NOMO-1 treated with DMSO at 0.1 percent for 48 hours (cell line): ENCODE measurements around the gene SND1.

Experiments used
- DNase-seq: peaks from one replicate; lab custom pipeline; 2025; ENCODE audit not compliant: unreplicated experiment; lab: John Stamatoyannopoulos, UW

SND1 gene

DNA sequence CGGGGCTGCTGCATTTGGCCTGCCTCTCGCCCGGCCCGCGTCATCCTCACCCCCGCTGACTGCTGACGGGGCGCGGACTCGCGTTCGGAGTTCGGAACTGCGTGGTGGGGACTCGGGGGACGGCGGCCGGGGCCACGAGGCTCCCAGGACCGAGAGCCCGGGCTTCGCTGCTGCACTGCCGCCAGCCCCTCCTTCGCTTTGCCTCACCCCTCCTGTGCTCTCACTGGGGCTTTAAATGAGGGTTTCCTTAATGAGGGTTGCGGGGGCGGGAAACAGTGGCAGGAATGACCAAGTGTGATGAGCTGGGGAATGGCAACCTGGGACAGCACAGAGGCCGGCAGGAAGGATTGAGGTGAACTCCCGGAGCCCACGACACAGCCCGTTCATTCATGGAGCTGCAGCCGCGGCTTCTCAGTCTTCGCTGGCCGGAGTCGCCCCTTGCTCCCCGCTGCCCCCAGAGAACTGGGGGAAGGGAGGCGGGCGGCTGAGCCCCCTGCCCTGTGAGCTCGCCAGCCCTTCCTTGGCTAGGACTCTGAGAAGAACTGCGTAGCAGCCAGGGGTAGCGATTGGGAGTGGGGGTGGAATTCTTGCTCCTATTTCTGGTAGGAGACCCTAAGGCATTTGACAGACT is 380.7 kb downstream of the SND1 start:
- DNase-seq: no peak

DNA sequence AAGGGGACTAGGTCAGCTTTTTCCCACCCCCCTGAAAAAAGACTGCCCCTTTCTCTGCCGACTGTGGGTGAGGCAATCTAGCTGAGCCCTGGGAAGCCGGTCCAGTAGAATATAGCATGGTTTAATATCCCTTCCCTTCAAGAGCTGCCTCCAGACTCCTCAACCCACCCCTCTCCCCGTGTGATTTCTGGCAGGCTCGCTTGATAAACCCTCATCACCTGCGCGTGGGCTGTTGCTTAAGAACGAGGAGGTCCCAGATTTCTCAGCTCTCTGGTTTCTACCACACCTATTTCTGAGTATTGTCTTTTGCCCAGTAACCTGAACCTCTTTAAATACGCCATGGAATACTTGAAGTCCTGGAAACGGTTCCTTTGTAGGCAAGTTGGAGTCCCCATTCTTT is 381.3 kb downstream of the SND1 start:
- DNase-seq: no peak

DNA sequence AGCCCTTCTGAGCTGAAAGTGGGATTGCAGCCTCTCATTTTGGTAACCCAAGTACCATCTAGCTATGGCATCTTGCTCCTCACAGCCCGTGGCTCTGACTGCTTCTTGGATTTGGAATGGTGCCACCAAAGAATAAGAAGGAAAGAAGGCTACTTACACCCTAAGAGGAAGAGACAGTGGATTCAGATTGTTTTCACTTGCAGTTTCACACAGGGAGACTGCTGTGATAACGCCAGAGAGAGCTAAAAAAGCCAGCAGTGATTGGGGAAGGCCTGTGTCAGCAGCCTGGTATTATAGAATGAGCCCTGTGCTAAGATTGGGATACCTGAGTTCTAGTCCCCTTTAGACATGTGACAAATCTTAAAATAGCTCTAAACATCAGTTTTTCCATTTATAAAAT is 382.8 kb downstream of the SND1 start:
- no peak for DNase-seq

DNA sequence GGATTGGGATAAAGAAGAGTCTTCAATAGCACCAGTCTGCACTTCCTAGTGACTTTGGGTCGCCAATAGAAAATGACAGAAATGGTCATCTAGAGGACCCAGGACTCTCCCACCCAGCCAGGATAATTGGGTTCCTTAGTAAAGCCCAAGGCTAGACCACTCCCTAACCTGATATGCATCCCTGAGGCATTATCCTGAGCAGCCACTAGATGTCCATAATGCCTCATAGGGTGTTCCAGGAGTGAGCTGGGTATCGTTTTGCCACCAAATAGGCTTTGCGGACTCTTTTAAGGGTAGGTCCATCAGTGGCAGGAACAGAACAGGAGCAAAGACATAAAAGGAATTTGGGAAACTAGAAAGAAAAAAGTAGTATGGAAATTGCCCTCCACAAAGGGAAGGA is 383.7 kb downstream of the SND1 start:
- DNase-seq: no peak

DNA sequence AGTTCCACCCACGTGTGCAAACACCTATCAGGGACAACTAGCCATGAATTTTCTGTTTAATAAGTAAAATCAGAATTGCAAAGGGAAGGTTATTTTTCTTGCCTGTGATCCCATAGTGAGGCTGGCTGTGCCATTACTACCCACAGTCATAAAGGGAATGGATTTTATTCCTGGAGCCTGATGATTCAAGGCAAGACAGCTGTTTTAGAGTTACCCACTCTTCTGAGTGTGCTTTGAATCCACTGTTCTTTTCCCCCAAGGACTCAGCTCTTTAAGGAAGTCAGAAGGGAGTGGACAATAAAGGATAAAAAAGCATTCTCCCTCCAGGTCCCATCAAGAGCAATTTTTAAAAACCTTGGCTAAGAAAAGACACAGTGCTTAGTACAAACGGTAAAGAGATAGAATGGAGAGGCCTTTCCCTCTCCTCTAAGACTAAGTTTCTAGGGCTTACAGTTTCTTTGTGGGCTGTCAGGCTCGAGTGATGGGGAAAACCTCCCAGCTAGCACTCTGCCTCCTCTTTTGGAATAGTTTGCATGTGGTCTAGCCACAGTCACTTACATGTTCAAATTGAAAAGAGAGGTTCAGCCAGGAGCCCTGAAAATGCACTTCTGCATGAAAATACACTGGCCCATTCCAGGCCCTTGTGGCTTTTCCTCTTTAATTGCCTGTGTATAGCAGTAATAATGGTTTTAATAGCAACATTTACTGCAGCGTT is 384.4 kb downstream of the SND1 start:
- no peak for DNase-seq

DNA sequence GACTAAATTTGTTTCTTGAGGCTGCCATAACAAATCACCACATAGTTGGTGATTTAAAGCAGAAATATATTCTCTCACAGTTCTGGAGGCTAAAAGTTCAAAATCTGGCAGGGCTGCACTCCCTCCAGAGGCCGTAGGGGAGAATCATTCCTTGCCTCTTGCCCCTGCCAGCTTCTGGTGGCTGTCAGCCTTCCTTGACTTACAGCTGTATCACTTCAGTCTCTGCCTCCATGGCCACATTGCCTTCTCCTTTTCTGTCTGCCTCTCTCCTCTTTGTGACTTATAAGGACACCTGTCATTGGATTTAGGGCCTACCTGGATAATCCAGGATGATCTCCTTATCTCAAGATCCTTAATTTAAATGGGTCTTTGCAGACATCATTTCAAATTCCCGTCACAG is 385.1 kb downstream of the SND1 start:
- DNase-seq: no peak

DNA sequence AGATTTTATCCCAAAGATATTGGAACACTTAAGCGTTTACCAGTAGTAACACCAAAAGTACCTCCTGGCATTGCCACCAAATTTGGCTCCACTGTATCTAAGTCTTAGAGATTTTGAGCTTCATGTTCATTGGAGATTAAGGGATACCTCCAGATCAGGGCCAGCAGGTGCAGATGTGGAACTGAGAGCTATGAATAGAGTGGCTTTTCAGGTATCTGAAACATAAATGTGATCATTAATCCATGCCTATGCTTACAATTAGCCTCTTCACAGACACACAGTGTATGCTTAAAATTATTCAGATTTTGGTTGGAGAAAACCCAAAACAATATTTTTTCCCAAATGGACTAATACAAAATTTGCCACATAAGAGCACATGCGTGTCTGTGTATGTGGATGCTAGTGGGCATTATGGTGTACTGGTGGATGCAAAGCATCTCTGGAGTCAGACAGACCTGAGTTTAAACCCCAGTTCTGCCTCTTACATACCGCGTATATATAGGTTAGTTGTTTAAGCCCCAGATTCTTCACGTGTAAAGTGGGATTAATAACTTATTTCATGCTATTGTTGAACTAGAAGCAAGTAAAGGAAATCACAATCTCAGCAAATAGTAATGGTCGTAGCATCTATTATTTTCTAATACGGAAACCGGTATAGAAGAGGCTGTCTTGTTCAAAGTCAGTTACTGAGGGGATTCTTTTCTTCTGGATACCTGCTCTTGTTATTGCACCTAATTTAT is 386.1 kb downstream of the SND1 start:
- no peak for DNase-seq

DNA sequence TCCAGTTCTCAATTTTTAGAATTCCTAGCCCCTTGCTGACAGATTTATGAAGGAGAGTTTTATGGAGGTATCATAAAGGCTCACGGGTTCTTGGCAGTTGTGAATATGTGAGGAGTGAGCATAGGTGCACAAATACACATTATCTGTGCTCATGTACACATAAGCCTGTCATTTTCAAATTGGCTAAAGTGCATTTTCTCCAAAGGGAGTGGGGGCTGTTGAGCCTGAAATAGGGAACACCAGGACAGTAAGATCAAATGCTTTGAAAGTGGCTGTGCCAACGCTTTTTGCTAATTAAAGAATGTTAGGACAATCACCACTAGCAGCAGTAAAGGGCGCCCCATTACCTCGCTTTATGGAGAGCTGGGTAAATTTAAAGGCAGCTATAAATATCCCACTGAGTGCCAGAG is 387.6 kb downstream of the SND1 start:
- DNase-seq: no peak

DNA sequence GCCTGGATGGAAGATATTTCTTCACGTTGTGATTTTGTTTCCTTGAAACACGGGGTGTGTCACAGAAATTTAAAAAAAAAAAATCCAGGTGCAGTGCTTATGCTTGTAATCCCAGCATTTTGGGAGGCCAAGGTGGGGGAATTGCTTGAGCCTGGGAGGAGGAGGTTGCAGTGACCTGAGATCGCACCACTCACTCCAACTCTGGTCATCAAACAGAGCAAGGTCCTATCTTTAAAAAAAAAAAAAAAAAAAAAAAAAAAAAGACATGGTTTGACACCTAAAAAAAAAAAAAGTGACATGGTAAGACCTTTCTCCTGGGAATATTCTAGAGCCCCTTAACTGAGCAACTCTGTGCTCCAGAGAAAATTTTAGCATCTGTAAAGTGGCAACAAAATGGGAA is 388.2 kb downstream of the SND1 start:
- DNase-seq: no peak

DNA sequence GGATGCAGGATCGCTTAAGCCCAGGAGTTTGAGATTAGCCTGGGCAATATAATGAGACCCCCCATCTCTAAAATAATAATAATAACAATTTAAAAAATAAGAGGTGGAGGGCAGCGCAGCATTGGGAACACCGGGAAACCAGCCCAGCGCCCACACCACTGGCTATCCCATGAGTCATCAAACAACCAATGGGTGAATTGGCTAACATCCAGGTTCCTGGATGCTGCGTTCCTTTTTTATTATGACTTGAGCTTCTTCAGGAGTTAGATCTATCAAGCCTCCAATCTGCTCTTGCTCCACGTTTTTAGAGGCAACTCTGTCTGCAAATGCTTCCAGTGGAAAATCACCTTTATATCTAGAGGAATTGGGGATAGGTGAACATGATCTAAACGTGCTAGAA is 389.2 kb downstream of the SND1 start:
- DNase-seq: no peak

DNA sequence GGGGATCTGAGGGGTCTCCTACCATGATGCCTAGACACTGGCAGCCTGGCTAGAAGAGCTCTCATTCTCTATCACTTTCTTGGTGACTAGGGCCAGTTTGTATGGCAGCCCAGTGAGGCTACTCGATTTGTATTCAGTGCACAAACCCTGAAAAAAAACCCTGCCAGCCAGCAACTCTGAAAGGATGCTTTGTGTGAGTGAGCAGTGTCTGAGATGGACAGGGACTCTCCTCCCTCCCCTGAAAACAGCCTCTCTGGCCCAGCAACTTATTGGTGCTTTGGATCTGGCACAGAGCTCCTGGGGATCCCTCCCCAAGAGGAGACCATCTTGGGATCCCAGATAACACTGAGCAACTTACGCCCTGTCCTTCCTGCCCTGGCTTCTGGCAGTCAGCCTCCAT is 390.0 kb downstream of the SND1 start:
- no peak for DNase-seq

DNA sequence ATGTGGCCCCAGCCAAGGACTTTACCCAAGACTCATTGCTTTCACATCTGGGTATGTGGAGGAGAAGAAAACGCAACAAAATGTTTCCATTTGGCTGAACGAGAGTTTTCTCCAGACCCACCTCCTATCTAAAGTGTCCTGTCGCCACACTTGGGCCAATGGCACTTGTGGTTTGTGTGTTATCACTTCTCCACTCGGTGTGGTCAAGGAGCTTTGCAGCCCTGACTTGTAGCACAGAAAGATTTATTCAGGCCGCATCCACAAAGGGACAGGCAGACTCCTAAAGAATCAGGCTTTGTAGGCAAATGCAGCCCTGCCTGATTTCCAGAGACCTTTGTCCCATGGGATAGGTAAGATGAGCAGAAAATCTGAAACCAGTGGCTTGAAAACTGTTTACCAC is 392.1 kb downstream of the SND1 start:
- DNase-seq: no peak

DNA sequence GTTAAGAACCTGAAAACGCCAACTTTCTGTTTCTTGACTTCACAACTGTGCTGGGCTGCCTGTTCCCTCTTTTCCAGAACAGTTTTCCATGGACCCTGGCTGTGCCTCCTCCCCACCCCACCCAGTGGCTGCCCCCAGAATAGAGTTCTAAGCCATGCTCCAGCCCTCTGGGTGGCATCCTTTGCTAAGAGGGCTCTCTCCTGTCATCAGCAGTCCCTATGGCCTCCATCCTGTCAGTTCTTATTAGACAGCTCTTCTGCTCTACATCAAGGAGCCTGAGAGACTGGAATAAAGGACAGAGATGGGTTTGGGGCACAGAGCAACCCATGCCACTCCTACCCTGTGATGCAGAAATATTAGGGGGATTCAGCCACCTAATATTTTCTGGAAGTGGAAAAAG is 393.2 kb downstream of the SND1 start:
- no peak for DNase-seq

DNA sequence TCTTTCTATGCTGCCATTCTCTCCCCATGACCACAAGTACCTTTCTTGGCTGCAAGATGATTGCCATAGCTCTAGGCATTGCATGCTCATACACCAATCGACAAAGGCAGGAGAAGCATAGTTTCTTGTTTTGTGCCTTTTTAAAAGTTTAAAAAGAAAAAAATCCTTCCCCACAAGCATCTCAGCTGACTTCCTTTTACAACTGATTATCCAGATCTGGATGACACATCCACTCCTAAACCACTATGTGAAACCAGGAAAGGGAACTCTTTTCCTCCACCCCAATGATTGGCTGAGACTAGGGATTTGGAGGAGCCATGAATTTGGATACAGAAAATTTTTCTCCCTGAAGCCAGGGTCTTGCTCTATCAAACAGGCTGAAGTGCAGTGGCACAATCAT is 393.8 kb downstream of the SND1 start:
- DNase-seq: no peak

DNA sequence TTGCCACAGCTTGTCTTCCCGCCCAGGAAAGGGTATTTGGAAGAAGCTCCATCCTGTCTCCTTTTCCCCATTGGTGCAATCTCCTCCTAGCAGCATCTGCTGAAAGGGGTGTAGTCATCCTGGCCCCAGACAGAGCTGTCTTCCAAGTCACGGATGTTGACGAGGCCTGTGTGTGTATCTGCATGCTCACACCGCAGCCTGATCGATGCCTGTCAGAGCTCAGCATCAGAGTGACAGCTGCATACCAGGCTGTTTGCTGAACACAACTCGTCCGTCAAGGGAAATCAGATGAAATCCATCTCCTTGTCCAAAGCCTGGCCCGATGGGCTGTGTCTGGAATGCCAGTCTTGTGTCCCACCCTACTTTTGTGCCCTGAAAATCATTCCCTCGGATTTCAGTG is 400.4 kb downstream of the SND1 start:
- no peak for DNase-seq

DNA sequence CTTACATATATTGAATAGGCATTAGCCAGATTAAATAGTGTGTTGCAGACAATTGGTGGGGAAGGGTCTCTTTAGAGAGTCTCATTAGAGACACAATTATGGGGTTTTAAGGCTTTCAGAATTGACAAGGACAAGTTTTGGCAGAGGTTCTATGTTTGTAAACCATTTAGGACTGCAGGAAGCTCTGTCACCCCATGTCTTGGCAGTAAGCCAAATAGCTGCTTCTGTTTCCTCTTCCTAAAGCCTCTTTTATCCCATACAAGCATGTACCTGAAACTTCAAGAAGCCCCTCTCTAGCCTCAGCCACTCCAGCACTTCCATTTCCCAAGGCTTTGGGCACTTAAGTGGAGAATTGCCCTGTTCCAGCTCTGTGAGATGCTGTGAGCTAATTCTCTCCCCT is 401.0 kb downstream of the SND1 start:
- peak; percentile 13 for DNase-seq

DNA sequence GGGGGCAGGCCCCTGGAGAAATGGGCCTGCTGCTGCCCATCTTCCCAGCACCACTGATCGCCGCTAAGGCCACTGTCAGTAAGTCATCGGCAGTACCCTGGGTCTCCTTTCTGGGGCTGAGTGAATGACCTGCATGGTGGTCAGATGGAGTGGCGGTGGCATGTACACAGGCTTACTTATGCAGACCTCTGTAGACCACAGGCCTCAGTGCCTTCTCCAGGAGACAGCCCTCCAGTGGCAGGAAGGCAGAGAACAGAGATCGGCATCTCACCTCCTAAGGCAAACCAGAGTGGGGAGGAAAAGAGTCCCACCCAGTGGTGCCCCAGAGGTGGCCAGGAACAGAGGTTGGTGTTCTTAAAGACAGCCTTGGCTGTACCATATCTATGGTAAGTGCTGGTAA is 402.0 kb downstream of the SND1 start:
- DNase-seq: no peak

DNA sequence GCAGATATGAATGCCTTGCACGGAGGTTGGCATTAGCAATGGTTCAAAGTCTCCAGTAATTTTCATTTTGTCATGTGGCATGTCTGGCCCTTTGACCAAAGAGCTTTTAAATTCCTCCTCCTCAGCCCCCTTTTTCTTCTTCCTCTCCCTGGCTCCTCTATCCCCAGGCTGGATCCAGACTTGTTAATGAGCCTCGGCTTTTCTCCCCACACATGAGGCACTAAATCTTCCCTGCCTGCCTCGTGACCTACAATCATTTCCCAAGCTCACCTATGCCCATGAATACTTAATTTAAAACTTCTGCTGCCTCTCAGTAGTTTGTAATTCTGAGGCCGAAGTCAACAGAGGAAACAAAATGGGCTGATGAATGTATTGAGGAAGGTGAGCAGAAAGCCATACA is 402.5 kb downstream of the SND1 start:
- no peak for DNase-seq

DNA sequence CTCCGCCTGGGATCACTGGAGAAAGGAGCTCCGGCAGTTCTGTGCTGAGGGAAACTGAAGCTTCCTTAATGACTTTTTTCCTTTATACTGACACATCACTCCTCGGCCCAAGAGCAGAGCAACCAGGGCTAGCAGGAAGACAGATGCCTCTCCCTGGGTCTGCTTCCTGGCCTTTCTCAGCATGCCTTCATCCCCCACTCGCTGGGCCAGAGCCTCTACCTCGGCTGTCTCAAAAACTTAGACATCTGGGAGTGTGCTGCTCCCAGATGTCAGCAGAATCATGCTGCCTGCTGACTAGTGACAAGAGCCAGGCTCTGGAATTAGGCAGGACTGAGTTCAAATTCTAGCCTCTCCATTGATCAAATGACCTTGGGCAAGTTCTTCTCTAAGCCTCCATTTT is 403.6 kb downstream of the SND1 start:
- DNase-seq: no peak

DNA sequence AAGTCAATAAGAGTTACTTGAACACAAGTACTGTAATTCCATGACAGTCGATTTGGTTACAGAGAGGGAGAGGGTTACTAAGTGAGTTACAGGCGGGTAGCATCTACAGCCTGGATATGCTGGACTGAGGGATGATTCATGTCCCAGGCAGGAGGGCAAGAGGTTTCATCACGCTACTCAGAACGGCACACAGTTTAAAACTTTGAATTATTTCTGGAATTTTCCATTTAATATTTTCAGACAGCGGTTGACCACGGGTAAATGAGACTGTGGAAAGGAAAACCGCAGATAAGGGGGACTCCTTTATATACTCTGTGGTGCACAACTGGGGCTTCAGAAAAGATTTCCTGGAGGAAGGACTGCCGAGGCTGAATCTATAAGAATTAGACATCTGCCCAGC is 404.9 kb downstream of the SND1 start:
- no peak for DNase-seq

DNA sequence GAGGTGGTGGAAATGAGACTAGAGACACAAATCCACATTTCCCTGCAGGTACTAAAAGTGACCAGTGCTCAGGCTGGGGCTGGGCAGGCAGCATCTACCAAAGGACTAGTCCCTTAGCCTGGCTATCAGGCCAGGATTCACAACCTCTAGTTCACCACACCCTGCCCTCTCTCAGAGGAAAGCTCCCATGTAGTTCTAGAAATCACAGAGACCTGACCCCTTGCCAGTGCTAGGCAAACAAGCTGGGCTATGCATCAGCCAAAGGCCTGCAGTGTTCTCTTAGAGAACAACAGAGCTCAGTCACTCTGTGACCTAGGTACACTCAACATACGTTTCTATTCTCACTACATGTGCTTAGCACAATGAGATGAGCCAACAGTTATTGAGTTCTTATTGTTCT is 405.9 kb downstream of the SND1 start:
- DNase-seq: no peak
